ENCODE data around the gene CCL4L2. TPM values are rescaled to one million over a fixed set of nuclear protein-coding genes. Genes with fewer than 3 reads are reported as not detected.
"Not testable (repeated sequence)": the region's sequence is repeated elsewhere in the genome, so short reads cannot be mapped to it uniquely, and the experiment has no call there.

CCL4L2 gene
- total RNA-seq, 1 experiment from 2014 or later, result not detected

GRCh38 chr17:36194832-36195433, 15.9 kb upstream of the CCL4L2 start:
- DNase-seq (ENCODE audit: extremely low read depth, low read depth), result not testable (repeated sequence)

GRCh38 chr17:36195434-36196130, 15.3 kb upstream of the CCL4L2 start:
- DNase-seq (ENCODE audit: extremely low read depth, low read depth), result no peak

- DNase-seq (ENCODE audit: extremely low read depth, low read depth), result no peak
Observed at GRCh38 chr17:36196131-36196486, 14.8 kb upstream of the CCL4L2 start.

- DNase-seq (ENCODE audit: extremely low read depth, low read depth), result no peak
Observed at GRCh38 chr17:36197387-36197703, 13.5 kb upstream of the CCL4L2 start.

- no peak for DNase-seq (ENCODE audit: extremely low read depth, low read depth)
Observed at GRCh38 chr17:36198831-36199465, 11.9 kb upstream of the CCL4L2 start.

GRCh38 chr17:36201102-36201501, 9.8 kb upstream of the CCL4L2 start:
- not testable (repeated sequence) for DNase-seq (ENCODE audit: extremely low read depth, low read depth)

- not testable (repeated sequence) for DNase-seq (ENCODE audit: extremely low read depth, low read depth)
Observed at GRCh38 chr17:36201506-36201905, 9.4 kb upstream of the CCL4L2 start.

- no peak for DNase-seq (ENCODE audit: extremely low read depth, low read depth)
Observed at GRCh38 chr17:36203335-36203734, 7.5 kb upstream of the CCL4L2 start.

GRCh38 chr17:36204724-36205500, 6.0 kb upstream of the CCL4L2 start:
- no peak for DNase-seq (ENCODE audit: extremely low read depth, low read depth)

- no peak for DNase-seq (ENCODE audit: extremely low read depth, low read depth)
Observed at GRCh38 chr17:36205637-36206485, 5.0 kb upstream of the CCL4L2 start.

GRCh38 chr17:36206486-36206821, 4.4 kb upstream of the CCL4L2 start:
- DNase-seq (ENCODE audit: extremely low read depth, low read depth), result not testable (repeated sequence)

- not testable (repeated sequence) for DNase-seq (ENCODE audit: extremely low read depth, low read depth)
Observed at GRCh38 chr17:36207383-36207782, 3.5 kb upstream of the CCL4L2 start.

GRCh38 chr17:36209575-36209974, 1.3 kb upstream of the CCL4L2 start:
- DNase-seq (ENCODE audit: extremely low read depth, low read depth), result no peak

- DNase-seq (ENCODE audit: extremely low read depth, low read depth), result not testable (repeated sequence)
Observed at GRCh38 chr17:36211484-36212271, 815 bp downstream of the CCL4L2 start.

GRCh38 chr17:36212272-36212605, 1.4 kb downstream of the CCL4L2 start:
- DNase-seq (ENCODE audit: extremely low read depth, low read depth), result no peak

- DNase-seq (ENCODE audit: extremely low read depth, low read depth), result no peak
Observed at GRCh38 chr17:36212966-36213365, 2.1 kb downstream of the CCL4L2 start.

GRCh38 chr17:36213695-36214094, 2.8 kb downstream of the CCL4L2 start:
- no peak for DNase-seq (ENCODE audit: extremely low read depth, low read depth)

- DNase-seq (ENCODE audit: extremely low read depth, low read depth), result no peak
Observed at GRCh38 chr17:36214918-36215317, 4.1 kb downstream of the CCL4L2 start.

- DNase-seq (ENCODE audit: extremely low read depth, low read depth), result not testable (repeated sequence)
Observed at GRCh38 chr17:36215406-36216308, 4.8 kb downstream of the CCL4L2 start.

Data from NCI-H460 (cell line).